ENCODE data around the gene UBA6.

DNA sequence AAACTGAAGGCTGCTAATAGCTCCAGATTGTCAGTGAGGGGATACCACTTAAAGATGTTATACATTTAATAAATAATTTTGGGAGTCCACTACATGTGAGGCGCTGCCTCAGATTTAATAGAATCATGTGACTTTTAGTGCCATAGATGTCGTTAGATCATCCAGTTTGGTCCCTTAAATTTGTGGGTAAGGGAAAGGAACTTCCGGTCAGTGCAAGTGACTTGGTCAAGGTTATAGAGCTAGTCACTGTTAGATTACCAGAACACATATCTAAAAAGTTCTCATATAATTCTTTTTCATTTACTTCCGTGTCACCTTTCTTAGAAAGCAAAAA lies 529 bp upstream of the UBA6 start:
- TF ChIP-seq EZH2 (IDR thresholded peaks at IDR 0.05; ENCODE audit: borderline replicate concordance, low read depth, low read length, severe bottlenecking): no peak
- TF ChIP-seq, protein P1, sequence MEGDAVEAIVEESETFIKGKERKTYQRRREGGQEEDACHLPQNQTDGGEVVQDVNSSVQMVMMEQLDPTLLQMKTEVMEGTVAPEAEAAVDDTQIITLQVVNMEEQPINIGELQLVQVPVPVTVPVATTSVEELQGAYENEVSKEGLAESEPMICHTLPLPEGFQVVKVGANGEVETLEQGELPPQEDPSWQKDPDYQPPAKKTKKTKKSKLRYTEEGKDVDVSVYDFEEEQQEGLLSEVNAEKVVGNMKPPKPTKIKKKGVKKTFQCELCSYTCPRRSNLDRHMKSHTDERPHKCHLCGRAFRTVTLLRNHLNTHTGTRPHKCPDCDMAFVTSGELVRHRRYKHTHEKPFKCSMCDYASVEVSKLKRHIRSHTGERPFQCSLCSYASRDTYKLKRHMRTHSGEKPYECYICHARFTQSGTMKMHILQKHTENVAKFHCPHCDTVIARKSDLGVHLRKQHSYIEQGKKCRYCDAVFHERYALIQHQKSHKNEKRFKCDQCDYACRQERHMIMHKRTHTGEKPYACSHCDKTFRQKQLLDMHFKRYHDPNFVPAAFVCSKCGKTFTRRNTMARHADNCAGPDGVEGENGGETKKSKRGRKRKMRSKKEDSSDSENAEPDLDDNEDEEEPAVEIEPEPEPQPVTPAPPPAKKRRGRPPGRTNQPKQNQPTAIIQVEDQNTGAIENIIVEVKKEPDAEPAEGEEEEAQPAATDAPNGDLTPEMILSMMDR (IDR thresholded peaks at IDR 0.05; ENCODE audit: borderline replicate concordance, extremely low read depth, low read length, poor library complexity, severe bottlenecking): no peak
